PFSK-1 (cell line): Measurements from ENCODE around the gene PHF11.

Experiments used
- FOXP2 ChIP-seq: optimal IDR thresholded peaks from 2 replicates; pipeline ENCODE3; 2011; ENCODE audit warnings: borderline replicate concordance, control low read depth, inconsistent platforms; ENCODE audit not compliant: insufficient read depth; ENCODE audit errors: extremely low read length, extremely low read depth
- POLR2AphosphoS5 ChIP-seq: IDR thresholded peaks from 2 replicates; pipeline ENCODE4 v1.6.1; 2012; ENCODE audit warnings: low read depth, mild to moderate bottlenecking, control low read depth, low read length, moderate library complexity
- REST ChIP-seq, 2 experiments: IDR thresholded peaks; 2 replicates each; pipeline versions ENCODE4 v1.6.1 to v1.8.0; 2011 to 2012; ENCODE audit warnings: low read depth in 2 of 2, low read length in 2 of 2, control low read depth in 1 of 2, inconsistent platforms in 1 of 2, mild to moderate bottlenecking in 1 of 2, moderate library complexity in 1 of 2; ENCODE audit not compliant: insufficient read depth in 1 of 2
- TAF1 ChIP-seq: IDR thresholded peaks from 2 replicates; pipeline ENCODE4 v1.6.1; 2012; ENCODE audit warnings: low read length, control low read depth, borderline replicate concordance; ENCODE audit not compliant: insufficient read depth

DNA sequence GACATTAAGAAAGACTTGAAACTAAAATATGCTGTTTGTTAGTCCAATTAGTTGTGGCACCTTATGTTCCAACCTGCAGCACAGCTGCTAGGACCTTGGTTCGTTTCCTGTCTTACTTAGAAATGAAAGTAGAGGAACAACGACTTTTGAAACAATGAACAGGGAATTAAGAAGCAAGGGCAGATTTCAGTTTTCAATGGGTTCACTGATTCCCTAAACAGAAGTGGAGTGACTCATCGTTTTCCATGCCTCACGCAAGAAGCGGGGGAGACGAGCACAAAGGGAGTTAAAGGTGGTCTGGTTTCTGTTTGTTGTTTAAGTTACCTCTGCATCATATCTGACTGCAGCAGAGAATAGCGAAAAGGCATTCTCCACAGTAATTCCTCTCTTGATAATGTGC, 44.8 kb downstream of the PHF11 start:
- no peak for TF ChIP-seq POLR2AphosphoS5
- no peak for TF ChIP-seq FOXP2
- TF ChIP-seq REST (IDR thresholded peaks at IDR 0.05; ENCODE audit: insufficient read depth in 1 of 2, low read depth in 2 of 2, low read length in 2 of 2): no peak
- TF ChIP-seq TAF1: no peak
